PC-9 (cell line): ENCODE data around the gene ZNF283.

Experiments used
- CTCF ChIP-seq: fragments of 200-600 bp; sonication (generic); conservative IDR thresholded peaks from 2 replicates; pipeline ENCODE4 v1.6.1; 2017; ENCODE audit warnings: mixed run types, antibody characterized with exemption, mild to moderate bottlenecking, moderate library complexity
- EZH2 ChIP-seq: fragments of 200-600 bp; sonication (generic); IDR thresholded peaks from 2 replicates; pipeline ENCODE4 v1.8.0; 2017; ENCODE audit warnings: antibody characterized with exemption, low read depth

GRCh38 chr19:43811837-43812236, 15.3 kb upstream of the ZNF283 start:
- TF ChIP-seq CTCF (no peak), EZH2 (no peak)
